MM.1S (cell line): ENCODE data around the gene MPDZ.

ENCODE experiments used
- DNase-seq: peaks from one replicate; pipeline ENCODE4 v3.0.0-alpha.2; 2015
- H2AFZ ChIP-seq: fragments of 300-600 bp; sonication (generic); 2 replicates; pipeline ENCODE4 v1.6.0; 2016; ENCODE audit warnings: antibody characterized with exemption, low read length
- H3F3A ChIP-seq: fragments of 300-600 bp; sonication (generic); 2 replicates; pipeline ENCODE4 v1.6.1; 2016; ENCODE audit warnings: mild to moderate bottlenecking, antibody characterized with exemption, low read length, moderate library complexity, mixed read lengths; ENCODE audit not compliant: insufficient read depth
- H3K27ac ChIP-seq: fragments of 300-600 bp; sonication (generic); 2 replicates; pipeline ENCODE4 v1.5.1; 2016; ENCODE audit warnings: mild to moderate bottlenecking, low read length
- H3K27me3 ChIP-seq: fragments of 300-600 bp; sonication (generic); replicated peaks from 2 replicates; pipeline ENCODE4 v1.6.0; 2016; ENCODE audit warnings: low read length; ENCODE audit not compliant: insufficient read depth
- H3K36me3 ChIP-seq: fragments of 300-600 bp; sonication (generic); replicated peaks from 2 replicates; pipeline ENCODE4 v1.6.1; 2016; ENCODE audit warnings: mild to moderate bottlenecking, low read length, mixed read lengths; ENCODE audit not compliant: insufficient read depth
- H3K4me1 ChIP-seq: fragments of 300-600 bp; sonication (generic); 2 replicates; pipeline ENCODE4 v1.6.1; 2016; ENCODE audit warnings: low read length, mixed read lengths
- H3K4me2 ChIP-seq: fragments of 300-600 bp; sonication (generic); 2 replicates; pipeline ENCODE4 v1.6.0; 2016; ENCODE audit warnings: low read depth, low read length
- H3K4me3 ChIP-seq: fragments of 300-600 bp; sonication (generic); 2 replicates; pipeline ENCODE4 v1.5.1; 2016; ENCODE audit warnings: low read length, mixed read lengths
- H3K79me2 ChIP-seq: fragments of 300-600 bp; sonication (generic); 2 replicates; pipeline ENCODE4 v1.6.1; 2016; ENCODE audit warnings: mixed run types, low read length, mixed read lengths
- H3K9ac ChIP-seq: fragments of 300-600 bp; sonication (generic); 2 replicates; pipeline ENCODE4 v1.6.1; 2016; ENCODE audit warnings: low read length, mixed read lengths
- H3K9me2 ChIP-seq: fragments of 300-600 bp; sonication (generic); replicated peaks from 2 replicates; pipeline ENCODE4 v1.6.1; 2016; ENCODE audit warnings: mild to moderate bottlenecking, low read length, mixed read lengths; ENCODE audit not compliant: insufficient read depth
- H3K9me3 ChIP-seq: fragments of 300-600 bp; sonication (generic); replicated peaks from 2 replicates; pipeline ENCODE4 v1.6.1; 2016; ENCODE audit warnings: mild to moderate bottlenecking, low read length, mixed read lengths; ENCODE audit not compliant: insufficient read depth
- H4K20me1 ChIP-seq: fragments of 300-600 bp; sonication (generic); 2 replicates; pipeline ENCODE4 v1.6.1; 2016; ENCODE audit warnings: mild to moderate bottlenecking, low read length, moderate library complexity, mixed read lengths; ENCODE audit not compliant: insufficient read depth
- CTCF ChIP-seq: fragments of 300-600 bp; sonication (generic); IDR thresholded peaks from 2 replicates; pipeline ENCODE4 v1.5.1; 2016; ENCODE audit warnings: antibody characterized with exemption, low read length, mixed read lengths
- EZH2 ChIP-seq: fragments of 300-600 bp; sonication (generic); optimal IDR thresholded peaks from 2 replicates; pipeline ENCODE3; 2017; ENCODE audit warnings: low read depth, mild to moderate bottlenecking, antibody characterized with exemption, low read length, mixed read lengths
- EZH2phosphoT487 ChIP-seq: fragments of 300-600 bp; sonication (generic); IDR thresholded peaks from 2 replicates; pipeline ENCODE4 v1.6.1; 2018; ENCODE audit warnings: antibody characterized with exemption, low read length

MPDZ gene

GRCh38 chr9:13221741-13222140, 57.8 kb downstream of the MPDZ start:
- no peak overlapping the region for H2AFZ ChIP-seq
- H3F3A ChIP-seq: no peaks in the 10 kb centered on the region
- H3K4me3 ChIP-seq: no peak overlapping the region
- TF ChIP-seq EZH2 (no peak), EZH2phosphoT487 (no peak), CTCF (no peak)
- DNase-seq: no peak
- H3K79me2 ChIP-seq: no peaks in the 10 kb centered on the region
- H3K27ac ChIP-seq: no peak overlapping the region
- no peaks in the 10 kb centered on the region for H3K9me2 ChIP-seq
- H4K20me1 ChIP-seq: no peaks in the 10 kb centered on the region
- H3K27me3 ChIP-seq: no peaks in the 10 kb centered on the region
- H3K9me3 ChIP-seq: no peaks in the 10 kb centered on the region
- no peaks in the 10 kb centered on the region for H3K36me3 ChIP-seq
- no peak overlapping the region for H3K9ac ChIP-seq
- no peaks in the 10 kb centered on the region for H3K4me1 ChIP-seq
- no peak overlapping the region for H3K4me2 ChIP-seq

- no peaks in the 10 kb centered on the region for H3F3A ChIP-seq
- no peak overlapping the region for H3K4me2 ChIP-seq
- no peaks in the 10 kb centered on the region for H3K79me2 ChIP-seq
- no peaks in the 10 kb centered on the region for H4K20me1 ChIP-seq
- H3K9me2 ChIP-seq: no peaks in the 10 kb centered on the region
- no peak overlapping the region for H2AFZ ChIP-seq
- H3K9me3 ChIP-seq: no peaks in the 10 kb centered on the region
- H3K36me3 ChIP-seq: no peaks in the 10 kb centered on the region
- no peak for DNase-seq
- no peak overlapping the region for H3K9ac ChIP-seq
- H3K4me1 ChIP-seq: no peaks in the 10 kb centered on the region
- H3K4me3 ChIP-seq: no peak overlapping the region
- H3K27ac ChIP-seq: no peak overlapping the region
- no peaks in the 10 kb centered on the region for H3K27me3 ChIP-seq
- TF ChIP-seq CTCF (no peak), EZH2phosphoT487 (no peak), EZH2 (no peak)
Observed at GRCh38 chr9:13220837-13221236, 58.7 kb downstream of the MPDZ start.

- no peak overlapping the region for H2AFZ ChIP-seq
- no peaks in the 10 kb centered on the region for H3K79me2 ChIP-seq
- H3K9me2 ChIP-seq: no peaks in the 10 kb centered on the region
- no peaks in the 10 kb centered on the region for H3K27me3 ChIP-seq
- no peak for DNase-seq
- no peak overlapping the region for H3K4me2 ChIP-seq
- no peaks in the 10 kb centered on the region for H3K4me1 ChIP-seq
- H3K9me3 ChIP-seq: no peaks in the 10 kb centered on the region
- H3K9ac ChIP-seq: no peak overlapping the region
- TF ChIP-seq CTCF (no peak), EZH2 (no peak)
- H3K27ac ChIP-seq: no peak overlapping the region
- no peaks in the 10 kb centered on the region for H3F3A ChIP-seq
- no peaks in the 10 kb centered on the region for H3K36me3 ChIP-seq
- H3K4me3 ChIP-seq: no peak overlapping the region
- H4K20me1 ChIP-seq: no peaks in the 10 kb centered on the region
Observed at GRCh38 chr9:13215791-13216554, 63.5 kb downstream of the MPDZ start.
